HEK293 (cell line): ENCODE results near the gene SAMD4B.

Experiments
- CTCF ChIA-PET: fragments of 350-600 bp; formaldehyde crosslinking; extraction: SDS; loops from one replicate; lab custom pipeline; 2021; ENCODE audit warnings: antibody characterized with exemption; lab: Yijun Ruan, JAX
- POLR2A ChIA-PET: fragments of 300-600 bp; formaldehyde crosslinking; extraction: SDS; loops from one replicate; lab custom pipeline; 2020; ENCODE audit warnings: antibody characterized with exemption, inconsistent platforms; lab: Yijun Ruan, JAX
- H3K27ac ChIP-seq: fragments of 200-500 bp; sonication (Bioruptor generic); 2 replicates; pipeline ENCODE4 v1.5.1; 2014; ENCODE audit warnings: low read depth, low read length, control low read depth, inconsistent platforms; ENCODE audit errors: extremely low read depth
- H3K36me3 ChIP-seq, 2 experiments: fragments of 200-500 bp in 1 of 2; sonication (Bioruptor generic) in 1 of 2; 1 replicate in 1 of 2; 2 replicates in 1 of 2; pipeline ENCODE4 v1.5.1; 2014 to 2017; ENCODE audit warnings: inconsistent platforms in 2 of 2, low read length in 2 of 2; ENCODE audit not compliant: control insufficient read depth in 2 of 2, insufficient read depth in 1 of 2
- H3K4me1 ChIP-seq: fragments of 200-500 bp; sonication (Bioruptor generic); 2 replicates; pipeline ENCODE4 v1.5.1; 2014; ENCODE audit warnings: mild to moderate bottlenecking, low read length, inconsistent platforms; ENCODE audit not compliant: control insufficient read depth, insufficient read depth
- H3K4me3 ChIP-seq: 2 replicates; pipeline ENCODE4 v1.5.1; 2011; ENCODE audit warnings: low read depth, mild to moderate bottlenecking, control low read depth, low read length, moderate library complexity
- H3K9me3 ChIP-seq: fragments of 200-500 bp; sonication (Bioruptor generic); 2 replicates; pipeline ENCODE4 v1.5.1; 2014; ENCODE audit warnings: low read depth, low read length, inconsistent platforms; ENCODE audit not compliant: control insufficient read depth, insufficient read depth
- GLI4 ChIP-seq: fragments of 450-650 bp; formaldehyde crosslinking; IDR thresholded peaks from 2 replicates; pipeline ENCODE4 v1.5.1; 2016; ENCODE audit warnings: missing biosample characterization, missing genetic modification characterization
- GLIS2 ChIP-seq: fragments of 450-650 bp; formaldehyde crosslinking; IDR thresholded peaks from 2 replicates; pipeline ENCODE4 v1.5.1; 2016; ENCODE audit warnings: missing biosample characterization, missing genetic modification characterization
- IKZF3 ChIP-seq: fragments of 450-650 bp; IDR thresholded peaks from 2 replicates; pipeline ENCODE4 v1.5.0; 2018; ENCODE audit warnings: missing biosample characterization, mild to moderate bottlenecking, missing genetic modification characterization, moderate library complexity
- KLF1 ChIP-seq: fragments of 450-650 bp; formaldehyde crosslinking; IDR thresholded peaks from 2 replicates; pipeline ENCODE4 v1.5.1; 2016; ENCODE audit warnings: missing biosample characterization, missing genetic modification characterization
- KLF10 ChIP-seq: fragments of 450-650 bp; IDR thresholded peaks from 2 replicates; pipeline ENCODE4 v1.5.1; 2018; ENCODE audit warnings: missing biosample characterization, mild to moderate bottlenecking, missing genetic modification characterization
- KLF8 ChIP-seq: fragments of 450-650 bp; formaldehyde crosslinking; IDR thresholded peaks from 2 replicates; pipeline ENCODE4 v1.5.1; 2016; ENCODE audit warnings: missing biosample characterization, missing genetic modification characterization
- KLF9 ChIP-seq: fragments of 450-650 bp; formaldehyde crosslinking; IDR thresholded peaks from 2 replicates; pipeline ENCODE4 v1.5.1; 2016; ENCODE audit warnings: missing biosample characterization, missing genetic modification characterization, low read depth
- PRDM1 ChIP-seq: fragments of 450-650 bp; formaldehyde crosslinking; IDR thresholded peaks from 2 replicates; pipeline ENCODE4; 2016; ENCODE audit warnings: missing biosample characterization, missing genetic modification characterization
- ZBTB17 ChIP-seq: fragments of 450-650 bp; formaldehyde crosslinking; IDR thresholded peaks from 2 replicates; pipeline ENCODE4 v1.5.1; 2016; ENCODE audit warnings: missing biosample characterization, missing genetic modification characterization
- ZBTB6 ChIP-seq: fragments of 450-650 bp; formaldehyde crosslinking; IDR thresholded peaks from 2 replicates; pipeline ENCODE4 v1.5.1; 2017; ENCODE audit warnings: missing biosample characterization, missing genetic modification characterization
- ZNF449 ChIP-seq: fragments of 450-650 bp; formaldehyde crosslinking; IDR thresholded peaks from 2 replicates; pipeline ENCODE4 v1.5.1; 2017; ENCODE audit warnings: missing biosample characterization, mild to moderate bottlenecking, missing genetic modification characterization, moderate library complexity
- ZNF548 ChIP-seq: fragments of 450-650 bp; formaldehyde crosslinking; IDR thresholded peaks from 2 replicates; pipeline ENCODE4 v1.5.1; 2016; ENCODE audit warnings: missing biosample characterization, missing genetic modification characterization
- ZNF623 ChIP-seq: fragments of 450-650 bp; formaldehyde crosslinking; IDR thresholded peaks from 2 replicates; pipeline ENCODE4 v1.5.1; 2016; ENCODE audit warnings: missing biosample characterization, missing genetic modification characterization
- ZNF768 ChIP-seq: fragments of 450-650 bp; formaldehyde crosslinking; IDR thresholded peaks from 2 replicates; pipeline ENCODE4 v1.5.1; 2018; ENCODE audit warnings: missing biosample characterization, mild to moderate bottlenecking, missing genetic modification characterization
- TF ChIP-seq, protein P1 (sequence below): fragments of 450-650 bp; formaldehyde crosslinking; IDR thresholded peaks from 2 replicates; pipeline ENCODE4 v1.5.1; 2016; ENCODE audit warnings: missing biosample characterization, missing genetic modification characterization, borderline replicate concordance

The SAMD4B gene

DNA sequence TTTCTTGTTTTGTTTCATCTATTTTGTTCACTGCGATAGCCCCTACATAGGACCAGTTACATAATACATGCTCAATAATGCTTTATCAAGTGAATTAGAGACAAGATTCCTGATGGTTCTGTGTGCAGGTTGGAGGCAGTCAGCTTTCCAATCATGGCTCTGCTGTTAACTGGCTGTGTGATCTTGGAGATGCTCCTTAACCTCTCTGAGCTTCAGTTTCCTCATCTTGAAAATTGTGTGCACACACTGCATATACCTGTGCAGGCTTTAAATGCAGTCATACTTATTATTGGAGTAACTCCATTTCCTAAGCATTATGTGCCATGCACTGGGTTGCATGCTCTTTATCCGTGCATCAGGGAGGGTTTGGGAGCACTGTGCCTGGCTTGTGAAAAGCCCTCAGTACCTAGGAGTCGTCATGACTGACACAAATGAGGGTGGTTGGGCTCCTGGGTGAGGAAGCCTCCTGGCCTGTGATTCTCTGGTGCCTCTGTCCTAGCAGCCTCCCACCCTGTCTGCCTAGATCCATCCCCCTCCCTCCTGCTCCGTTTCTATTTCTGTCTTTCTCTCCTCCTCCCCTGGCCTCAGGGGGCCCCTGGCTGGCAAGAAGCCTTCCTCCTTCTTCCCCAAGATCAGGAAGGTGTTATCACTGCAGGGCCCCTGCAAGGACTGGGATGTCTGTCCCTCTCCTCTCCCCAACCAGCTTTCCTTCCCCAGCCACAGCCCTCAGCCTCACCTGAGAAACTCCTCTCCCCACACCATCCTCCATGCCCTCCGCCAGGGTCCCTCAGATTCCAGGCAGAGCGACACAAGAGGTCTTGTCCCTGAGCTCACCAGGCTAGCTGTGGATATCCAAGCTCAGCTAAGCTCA lies 37.3 kb upstream of the SAMD4B start (continued):
- TF ChIP-seq ZNF449 (tag by site-specific recombination), result peak; percentile 94
- peak; percentile 98; the same call in 1 of the 2 replicates for TF ChIP-seq ZNF768
- TF ChIP-seq ZBTB17 (tag by site-specific recombination), result peak; percentile 58
- TF ChIP-seq GLI4 (tag by site-specific recombination), result no peak
- peak; percentile 61 for TF ChIP-seq GLIS2

DNA sequence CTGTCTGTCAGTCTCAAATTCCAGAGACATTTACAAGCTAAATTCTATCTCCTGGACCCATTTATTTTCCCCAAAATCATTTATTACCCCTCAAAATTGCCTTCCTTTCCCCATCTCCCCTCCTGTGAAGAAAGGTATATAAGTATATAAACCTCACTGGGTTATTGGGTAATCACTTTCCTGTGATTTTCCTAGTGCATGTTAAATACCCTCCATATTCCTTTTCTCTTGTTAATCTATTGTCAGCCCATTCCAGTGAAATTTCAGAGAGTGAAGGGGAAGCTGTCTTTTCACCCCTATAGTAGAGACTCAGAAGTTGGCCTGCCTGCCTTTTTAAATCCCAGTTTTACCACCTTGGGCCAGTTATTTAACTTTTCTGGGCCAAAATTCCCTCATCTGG lies 36.1 kb upstream of the SAMD4B start:
- Histone ChIP-seq H3K4me1 (peaks cover 22% of the 10 kb centered on the region), H3K9me3 (no peaks in the 10 kb centered on the region), H3K27ac (no peak overlapping the region), H3K36me3 (peaks cover 27% of the 10 kb centered on the region in 2 experiments; a peak in 2 of 3 replicates), H3K4me3 (no peak overlapping the region)
- CTCF ChIA-PET, result interaction anchor here (0.6 to 0.9 kb wide), 3 partner anchors 131 to 196 kb away, joined by 3 to 5 read pairs (median 3); no protein-coding TSS in a partner anchor
- POLR2A ChIA-PET, result interaction anchor here (0.6 to 1.8 kb wide), 2 partner anchors 11 to 81 kb away, joined by 3 to 7 read pairs; partner anchors contain the start of gene IFNL1
- TF ChIP-seq, protein P1, sequence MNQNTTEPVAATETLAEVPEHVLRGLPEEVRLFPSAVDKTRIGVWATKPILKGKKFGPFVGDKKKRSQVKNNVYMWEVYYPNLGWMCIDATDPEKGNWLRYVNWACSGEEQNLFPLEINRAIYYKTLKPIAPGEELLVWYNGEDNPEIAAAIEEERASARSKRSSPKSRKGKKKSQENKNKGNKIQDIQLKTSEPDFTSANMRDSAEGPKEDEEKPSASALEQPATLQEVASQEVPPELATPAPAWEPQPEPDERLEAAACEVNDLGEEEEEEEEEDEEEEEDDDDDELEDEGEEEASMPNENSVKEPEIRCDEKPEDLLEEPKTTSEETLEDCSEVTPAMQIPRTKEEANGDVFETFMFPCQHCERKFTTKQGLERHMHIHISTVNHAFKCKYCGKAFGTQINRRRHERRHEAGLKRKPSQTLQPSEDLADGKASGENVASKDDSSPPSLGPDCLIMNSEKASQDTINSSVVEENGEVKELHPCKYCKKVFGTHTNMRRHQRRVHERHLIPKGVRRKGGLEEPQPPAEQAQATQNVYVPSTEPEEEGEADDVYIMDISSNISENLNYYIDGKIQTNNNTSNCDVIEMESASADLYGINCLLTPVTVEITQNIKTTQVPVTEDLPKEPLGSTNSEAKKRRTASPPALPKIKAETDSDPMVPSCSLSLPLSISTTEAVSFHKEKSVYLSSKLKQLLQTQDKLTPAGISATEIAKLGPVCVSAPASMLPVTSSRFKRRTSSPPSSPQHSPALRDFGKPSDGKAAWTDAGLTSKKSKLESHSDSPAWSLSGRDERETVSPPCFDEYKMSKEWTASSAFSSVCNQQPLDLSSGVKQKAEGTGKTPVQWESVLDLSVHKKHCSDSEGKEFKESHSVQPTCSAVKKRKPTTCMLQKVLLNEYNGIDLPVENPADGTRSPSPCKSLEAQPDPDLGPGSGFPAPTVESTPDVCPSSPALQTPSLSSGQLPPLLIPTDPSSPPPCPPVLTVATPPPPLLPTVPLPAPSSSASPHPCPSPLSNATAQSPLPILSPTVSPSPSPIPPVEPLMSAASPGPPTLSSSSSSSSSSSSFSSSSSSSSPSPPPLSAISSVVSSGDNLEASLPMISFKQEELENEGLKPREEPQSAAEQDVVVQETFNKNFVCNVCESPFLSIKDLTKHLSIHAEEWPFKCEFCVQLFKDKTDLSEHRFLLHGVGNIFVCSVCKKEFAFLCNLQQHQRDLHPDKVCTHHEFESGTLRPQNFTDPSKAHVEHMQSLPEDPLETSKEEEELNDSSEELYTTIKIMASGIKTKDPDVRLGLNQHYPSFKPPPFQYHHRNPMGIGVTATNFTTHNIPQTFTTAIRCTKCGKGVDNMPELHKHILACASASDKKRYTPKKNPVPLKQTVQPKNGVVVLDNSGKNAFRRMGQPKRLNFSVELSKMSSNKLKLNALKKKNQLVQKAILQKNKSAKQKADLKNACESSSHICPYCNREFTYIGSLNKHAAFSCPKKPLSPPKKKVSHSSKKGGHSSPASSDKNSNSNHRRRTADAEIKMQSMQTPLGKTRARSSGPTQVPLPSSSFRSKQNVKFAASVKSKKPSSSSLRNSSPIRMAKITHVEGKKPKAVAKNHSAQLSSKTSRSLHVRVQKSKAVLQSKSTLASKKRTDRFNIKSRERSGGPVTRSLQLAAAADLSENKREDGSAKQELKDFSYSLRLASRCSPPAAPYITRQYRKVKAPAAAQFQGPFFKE (tag by site-specific recombination), result no peak
- TF ChIP-seq ZNF623, result no peak
- TF ChIP-seq PRDM1 (tag by site-specific recombination), result peak; percentile 97
- 0 out of 2 replicates have a peak, but pooled peaks have one; percentile 20 for TF ChIP-seq IKZF3 (tag by site-specific recombination)

DNA sequence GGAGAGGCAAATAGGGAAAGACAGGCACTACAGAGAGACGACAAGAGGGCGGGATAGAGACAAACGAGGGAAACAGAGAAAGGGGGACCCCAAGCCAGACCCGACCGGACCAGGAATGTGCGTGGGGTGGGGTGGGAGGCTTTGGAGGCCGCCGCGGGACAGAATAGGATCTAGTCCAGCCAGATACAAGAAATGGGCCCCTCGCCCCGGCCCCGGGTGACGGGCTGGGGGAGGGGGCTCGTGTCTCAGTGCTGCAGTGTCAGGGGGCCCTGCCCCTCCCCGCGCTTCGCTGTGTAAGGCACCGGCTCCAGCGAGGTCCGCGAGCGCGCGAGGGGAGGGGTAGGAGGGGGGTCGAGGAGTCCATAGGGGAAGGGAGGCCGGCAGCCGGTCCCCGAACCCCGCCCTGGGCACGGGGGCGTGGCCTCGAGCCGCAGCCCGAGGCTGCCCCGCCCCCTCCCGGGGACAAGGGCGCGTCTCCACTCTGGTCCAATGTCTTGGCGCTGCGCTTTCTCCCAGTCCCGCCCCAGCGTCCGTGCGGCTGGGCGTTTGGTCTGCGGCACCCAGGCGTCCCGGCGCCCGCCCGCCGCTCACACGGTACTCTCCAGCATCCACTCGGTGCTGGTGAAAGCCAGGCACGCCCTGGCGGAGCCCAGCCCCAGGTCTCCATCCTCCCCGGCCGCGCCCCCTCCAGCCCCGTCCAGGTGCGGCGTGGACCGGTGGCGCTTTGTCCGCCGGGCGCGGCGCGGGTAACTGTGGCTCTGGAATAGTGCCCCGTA lies 35.0 kb upstream of the SAMD4B start:
- peaks cover 22% of the 10 kb centered on the region for H3K4me1 ChIP-seq
- ChIA-PET POLR2A (no interaction called here), CTCF (no interaction called here)
- no peaks in the 10 kb centered on the region for H3K9me3 ChIP-seq
- no peak overlapping the region for H3K4me3 ChIP-seq
- TF ChIP-seq KLF8 (tag by site-specific recombination) (peak; percentile 63; the same call in 1 of the 2 replicates), KLF9 (tag by site-specific recombination) (0 out of 2 replicates have a peak, but pooled peaks have one; percentile 36), ZBTB6 (0 out of 2 replicates have a peak, but pooled peaks have one; percentile 5), KLF10 (tag by site-specific recombination) (0 out of 2 replicates have a peak, but pooled peaks have one; percentile 29), KLF1 (tag by site-specific recombination) (peak; percentile 48; the same call in 1 of the 2 replicates), ZNF548 (tag by site-specific recombination) (no peak)
- H3K27ac ChIP-seq, result no peak overlapping the region
- peaks cover 37% of the 10 kb centered on the region in 2 experiments for H3K36me3 ChIP-seq
